ENCODE data around the gene NPHP4. TPM values are rescaled to one million over a fixed set of nuclear protein-coding genes. Genes with fewer than 3 reads are reported as not detected.
A peak's percentile ranks its signal among the peaks of the same experiment; 100 is the strongest.

Gene NPHP4
- total RNA-seq, 2 experiments from 2014 or later = 6.2 to 7.7 TPM

DNA sequence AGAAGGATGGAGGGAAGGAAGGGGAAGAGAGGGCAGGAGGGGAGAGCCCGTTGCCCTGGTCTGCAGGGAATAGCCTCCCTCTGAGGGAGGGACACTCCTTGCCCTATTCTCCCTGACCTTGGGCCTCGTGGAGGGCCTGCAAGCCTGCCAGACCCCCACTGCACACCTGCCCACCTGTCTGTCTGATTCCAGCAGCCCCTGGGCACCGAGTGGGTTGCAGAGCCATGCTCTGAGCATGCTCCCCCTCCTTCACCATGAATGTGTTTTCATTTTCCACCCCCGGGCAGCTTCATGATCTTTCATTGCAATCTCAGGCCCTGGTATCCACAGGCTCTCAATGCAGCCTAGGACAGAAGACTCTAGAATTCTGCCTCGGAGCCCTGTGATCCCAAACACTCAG lies 5.1 kb upstream of the NPHP4 start:
- ChIA-PET CTCF (no interaction called here), POLR2A (interaction anchor here (6.0 kb wide), 1 partner anchor 30 kb away, joined by 92 read pairs; no protein-coding TSS in a partner anchor)
- intact Hi-C loops (cut with DNase I, micrococcal nuclease) = loop anchor here in 1 of 2 experiments (10.0 kb wide), 1 partner anchor 787 kb away; the partner anchor contains the start of gene CAMTA1
- DNase-seq (peak in 1 of 14 experiments; percentile 25), ATAC-seq (ENCODE audit: poor library complexity) (no peak)
- no peaks in the 10 kb centered on the region for H3K27me3 ChIP-seq (ENCODE audit: control insufficient read depth in 1 of 2, insufficient read depth in 2 of 2, low read length in 2 of 2)
- no peaks in the 10 kb centered on the region for H3K9me3 ChIP-seq (ENCODE audit: control insufficient read depth in 1 of 2, insufficient read depth in 1 of 2, low read length in 2 of 2)
- Mint-ChIP-seq H3K9me3 (no peaks in the 10 kb centered on the region), H3K27ac (peak overlapping the region; percentile 42), H3K4me3 (no peak overlapping the region), H3K4me1 (ENCODE audit: low read depth) (peaks cover 40% of the 10 kb centered on the region), H3K27me3 (no peaks in the 10 kb centered on the region), H3K36me3 (ENCODE audit: low read depth) (peaks cover 17% of the 10 kb centered on the region)
- H3K36me3 ChIP-seq (ENCODE audit: insufficient read depth, low read length) = peaks cover 26% of the 10 kb centered on the region
- peaks cover 54% of the 10 kb centered on the region for H3K4me1 ChIP-seq (ENCODE audit: insufficient read depth, low read length)
- H3K4me3 ChIP-seq (ENCODE audit: low read length) = no peak overlapping the region
- TF ChIP-seq CTCF (IDR thresholded peaks at IDR 0.05) = no peak
- no peak overlapping the region for H3K27ac ChIP-seq (ENCODE audit: low read depth in 1 of 2, low read length in 2 of 2)

- peaks cover 19% of the 10 kb centered on the region for H3K36me3 Mint-ChIP-seq (ENCODE audit: low read depth)
- TF ChIP-seq CTCF (IDR thresholded peaks at IDR 0.05) = no peak
- H3K9me3 ChIP-seq (ENCODE audit: control insufficient read depth in 1 of 2, insufficient read depth in 1 of 2, low read length in 2 of 2) = no peaks in the 10 kb centered on the region
- no peak overlapping the region for H3K4me3 Mint-ChIP-seq
- ChIA-PET POLR2A (interaction anchor here (6.0 kb wide), 1 partner anchor 30 kb away, joined by 92 read pairs; no protein-coding TSS in a partner anchor), CTCF (no interaction called here)
- no peaks in the 10 kb centered on the region for H3K27me3 ChIP-seq (ENCODE audit: control insufficient read depth in 1 of 2, insufficient read depth in 2 of 2, low read length in 2 of 2)
- H3K27ac Mint-ChIP-seq = no peak overlapping the region
- DNase-seq (peak in 1 of 14 experiments; percentile 24), ATAC-seq (ENCODE audit: poor library complexity) (no peak)
- H3K4me1 Mint-ChIP-seq (ENCODE audit: low read depth) = peaks cover 42% of the 10 kb centered on the region
- no peak overlapping the region for H3K27ac ChIP-seq (ENCODE audit: low read depth in 1 of 2, low read length in 2 of 2)
- H3K27me3 Mint-ChIP-seq = no peaks in the 10 kb centered on the region
- H3K4me3 ChIP-seq (ENCODE audit: low read length) = no peak overlapping the region
- intact Hi-C loops (cut with DNase I, micrococcal nuclease) = loop anchor here in 1 of 2 experiments (10.0 kb wide), 1 partner anchor 788 kb away; the partner anchor contains the start of gene CAMTA1
- H3K9me3 Mint-ChIP-seq = no peaks in the 10 kb centered on the region
- peaks cover 26% of the 10 kb centered on the region for H3K36me3 ChIP-seq (ENCODE audit: insufficient read depth, low read length)
- H3K4me1 ChIP-seq (ENCODE audit: insufficient read depth, low read length) = peaks cover 49% of the 10 kb centered on the region
Observed at GRCh38 chr1:5996641-5997270, 4.5 kb upstream of the NPHP4 start.

DNA sequence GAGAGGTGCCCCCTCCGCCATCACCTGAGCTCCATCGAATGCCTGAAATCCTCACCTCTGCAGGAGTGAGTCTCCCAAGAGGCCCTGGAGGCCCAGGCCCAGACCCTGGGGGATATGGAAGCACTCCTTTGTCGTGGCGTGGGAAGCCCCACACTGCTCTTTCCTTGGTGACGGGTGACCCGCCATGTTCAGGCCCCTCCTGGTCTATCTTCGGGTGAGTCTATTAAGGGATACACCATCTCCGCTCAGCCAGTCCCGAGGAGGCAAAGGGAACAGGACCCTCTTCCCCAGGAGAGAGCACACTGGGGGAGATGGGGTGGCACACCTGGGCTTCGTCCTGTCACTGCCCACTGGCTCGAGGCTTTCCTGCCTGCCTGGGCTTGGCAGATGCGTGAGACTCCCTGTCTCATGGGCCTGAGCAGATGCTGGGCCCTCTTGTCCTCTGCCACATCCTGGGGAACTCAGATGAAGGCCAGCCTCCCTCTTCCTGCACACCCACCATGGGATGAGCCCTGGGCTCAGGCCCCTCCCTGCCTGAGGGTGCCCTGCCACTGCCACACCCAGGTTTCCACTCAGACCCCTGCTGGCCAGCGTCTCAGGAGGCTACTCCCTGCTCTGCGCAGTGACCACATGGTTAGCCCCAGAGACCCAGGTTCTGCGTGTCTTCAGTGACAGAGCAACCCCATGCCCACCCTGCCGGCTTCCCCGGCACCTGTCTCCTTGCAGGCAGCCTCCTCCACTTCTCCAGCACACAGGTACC lies 3.8 kb upstream of the NPHP4 start:
- Histone ChIP-seq H3K36me3 (ENCODE audit: insufficient read depth, low read length) (peaks cover 24% of the 10 kb centered on the region), H3K4me1 (ENCODE audit: insufficient read depth, low read length) (peaks cover 48% of the 10 kb centered on the region), H3K9me3 (ENCODE audit: control insufficient read depth in 1 of 2, insufficient read depth in 1 of 2, low read length in 2 of 2) (no peaks in the 10 kb centered on the region), H3K27ac (ENCODE audit: low read depth in 1 of 2, low read length in 2 of 2) (no peak overlapping the region), H3K27me3 (ENCODE audit: control insufficient read depth in 1 of 2, insufficient read depth in 2 of 2, low read length in 2 of 2) (no peaks in the 10 kb centered on the region), H3K4me3 (ENCODE audit: low read length) (no peak overlapping the region)
- peaks cover 45% of the 10 kb centered on the region for H3K4me1 Mint-ChIP-seq (ENCODE audit: low read depth)
- H3K9me3 Mint-ChIP-seq = no peaks in the 10 kb centered on the region
- TF ChIP-seq CTCF (IDR thresholded peaks at IDR 0.05) = no peak
- ChIA-PET POLR2A (interaction anchor here (6.0 kb wide), 1 partner anchor 31 kb away, joined by 92 read pairs; no protein-coding TSS in a partner anchor), CTCF (no interaction called here)
- no peaks in the 10 kb centered on the region for H3K27me3 Mint-ChIP-seq
- DNase-seq (no peak), ATAC-seq (ENCODE audit: poor library complexity) (no peak)
- peaks cover 19% of the 10 kb centered on the region for H3K36me3 Mint-ChIP-seq (ENCODE audit: low read depth)
- peak overlapping the region; percentile 25 for H3K4me3 Mint-ChIP-seq
- intact Hi-C loops (cut with DNase I, micrococcal nuclease) = loop anchor here in 1 of 2 experiments (10.0 kb wide), 1 partner anchor 789 kb away; the partner anchor contains the start of gene CAMTA1
- no peak overlapping the region for H3K27ac Mint-ChIP-seq

Measured in CD4-positive, alpha-beta T cell (primary cell).